ENCODE results near the gene ESYT2.

The ESYT2 gene

DNA sequence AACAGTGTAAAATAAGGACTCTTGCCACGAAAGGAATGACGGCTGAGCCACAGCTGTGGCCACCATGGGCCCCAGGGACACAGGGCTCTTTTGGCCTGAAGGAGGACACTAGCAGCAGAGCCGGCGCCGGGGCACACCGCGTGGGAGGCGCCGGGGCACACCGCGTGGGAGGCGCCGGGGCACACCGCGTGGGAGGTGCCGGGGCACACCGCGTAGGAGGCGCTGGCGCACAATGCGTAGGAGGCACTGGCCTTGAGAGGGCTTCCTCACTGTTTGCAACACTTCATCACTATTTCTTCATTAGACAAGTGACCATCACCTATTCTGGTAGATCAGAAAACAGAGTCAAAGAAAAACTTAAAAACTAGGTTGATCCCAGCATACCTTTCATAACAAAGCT lies 23.4 kb downstream of the ESYT2 start:
- no peaks in the 10 kb centered on the region for H3K36me3 ChIP-seq (replicated peaks; ENCODE audit: insufficient read depth, low read length)
- TF ChIP-seq EZH2 (optimal IDR thresholded peaks at IDR 0.05; ENCODE audit: low read depth, low read length) (no peak), EZH2phosphoT487 (IDR thresholded peaks at IDR 0.05; ENCODE audit: low read length) (no peak)
- TF ChIP-seq, protein P1, sequence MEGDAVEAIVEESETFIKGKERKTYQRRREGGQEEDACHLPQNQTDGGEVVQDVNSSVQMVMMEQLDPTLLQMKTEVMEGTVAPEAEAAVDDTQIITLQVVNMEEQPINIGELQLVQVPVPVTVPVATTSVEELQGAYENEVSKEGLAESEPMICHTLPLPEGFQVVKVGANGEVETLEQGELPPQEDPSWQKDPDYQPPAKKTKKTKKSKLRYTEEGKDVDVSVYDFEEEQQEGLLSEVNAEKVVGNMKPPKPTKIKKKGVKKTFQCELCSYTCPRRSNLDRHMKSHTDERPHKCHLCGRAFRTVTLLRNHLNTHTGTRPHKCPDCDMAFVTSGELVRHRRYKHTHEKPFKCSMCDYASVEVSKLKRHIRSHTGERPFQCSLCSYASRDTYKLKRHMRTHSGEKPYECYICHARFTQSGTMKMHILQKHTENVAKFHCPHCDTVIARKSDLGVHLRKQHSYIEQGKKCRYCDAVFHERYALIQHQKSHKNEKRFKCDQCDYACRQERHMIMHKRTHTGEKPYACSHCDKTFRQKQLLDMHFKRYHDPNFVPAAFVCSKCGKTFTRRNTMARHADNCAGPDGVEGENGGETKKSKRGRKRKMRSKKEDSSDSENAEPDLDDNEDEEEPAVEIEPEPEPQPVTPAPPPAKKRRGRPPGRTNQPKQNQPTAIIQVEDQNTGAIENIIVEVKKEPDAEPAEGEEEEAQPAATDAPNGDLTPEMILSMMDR (IDR thresholded peaks at IDR 0.05; ENCODE audit: low read length) = no peak

DNA sequence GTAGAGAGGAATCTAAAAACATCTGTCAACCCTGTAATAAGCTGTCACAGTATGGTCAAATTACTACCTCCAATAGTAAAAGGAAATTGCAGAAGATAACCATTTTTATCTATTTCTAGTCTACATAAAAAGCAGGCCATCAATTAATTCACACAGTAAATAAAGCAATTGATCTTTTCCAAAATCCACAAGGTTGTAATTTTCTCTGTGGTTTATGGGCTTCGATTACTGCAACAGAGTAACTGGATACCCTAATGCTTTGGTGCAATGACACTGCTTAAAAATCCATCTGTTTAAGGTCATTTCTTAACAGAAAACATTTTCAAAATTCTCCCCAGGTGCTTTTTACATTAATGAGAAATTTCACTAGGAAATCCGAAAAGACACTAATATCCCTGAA lies 23.9 kb downstream of the ESYT2 start:
- Histone ChIP-seq H3F3A (ENCODE audit: insufficient read depth, low read length) (0 out of 2 replicates have a peak, but pooled peaks cover 3% of the 10 kb centered on the region), H3K4me1 (ENCODE audit: low read length) (peaks cover 5% of the 10 kb centered on the region; the same call in 1 of the 2 replicates), H4K20me1 (ENCODE audit: insufficient read depth, low read length) (no peaks in the 10 kb centered on the region), H2AFZ (ENCODE audit: low read length) (no peak overlapping the region), H3K9ac (ENCODE audit: low read length) (no peak overlapping the region), H3K9me3 (replicated peaks; ENCODE audit: insufficient read depth, low read length) (no peaks in the 10 kb centered on the region), H3K27me3 (replicated peaks; ENCODE audit: insufficient read depth, low read length) (no peaks in the 10 kb centered on the region), H3K79me2 (ENCODE audit: low read length) (peaks cover 67% of the 10 kb centered on the region), H3K9me2 (replicated peaks; ENCODE audit: insufficient read depth, low read length) (no peaks in the 10 kb centered on the region), H3K4me2 (ENCODE audit: low read depth, low read length) (no peak overlapping the region), H3K36me3 (replicated peaks; ENCODE audit: insufficient read depth, low read length) (no peaks in the 10 kb centered on the region), H3K4me3 (ENCODE audit: low read length) (no peak overlapping the region), H3K27ac (ENCODE audit: low read length) (no peak overlapping the region)
- DNase-seq = no peak
- TF ChIP-seq EZH2 (optimal IDR thresholded peaks at IDR 0.05; ENCODE audit: low read depth, low read length) (no peak), EZH2phosphoT487 (IDR thresholded peaks at IDR 0.05; ENCODE audit: low read length) (no peak)
- TF ChIP-seq, protein P1 (IDR thresholded peaks at IDR 0.05; ENCODE audit: low read length) = no peak

More for the DNA sequence above, 23.4 kb downstream of the ESYT2 start:
- no peak for DNase-seq
- H3K9me3 ChIP-seq (replicated peaks; ENCODE audit: insufficient read depth, low read length) = no peaks in the 10 kb centered on the region
- no peak overlapping the region for H3K9ac ChIP-seq (ENCODE audit: low read length)
- no peaks in the 10 kb centered on the region for H3K9me2 ChIP-seq (replicated peaks; ENCODE audit: insufficient read depth, low read length)
- H3K4me1 ChIP-seq (ENCODE audit: low read length) = peaks cover 5% of the 10 kb centered on the region; the same call in 1 of the 2 replicates
- H4K20me1 ChIP-seq (ENCODE audit: insufficient read depth, low read length) = no peaks in the 10 kb centered on the region
- peaks cover 66% of the 10 kb centered on the region for H3K79me2 ChIP-seq (ENCODE audit: low read length)
- no peaks in the 10 kb centered on the region for H3K27me3 ChIP-seq (replicated peaks; ENCODE audit: insufficient read depth, low read length)
- no peak overlapping the region for H2AFZ ChIP-seq (ENCODE audit: low read length)
- H3K27ac ChIP-seq (ENCODE audit: low read length) = no peak overlapping the region
- no peak overlapping the region for H3K4me3 ChIP-seq (ENCODE audit: low read length)
- H3K4me2 ChIP-seq (ENCODE audit: low read depth, low read length) = no peak overlapping the region
- 0 out of 2 replicates have a peak, but pooled peaks cover 3% of the 10 kb centered on the region for H3F3A ChIP-seq (ENCODE audit: insufficient read depth, low read length)

DNA sequence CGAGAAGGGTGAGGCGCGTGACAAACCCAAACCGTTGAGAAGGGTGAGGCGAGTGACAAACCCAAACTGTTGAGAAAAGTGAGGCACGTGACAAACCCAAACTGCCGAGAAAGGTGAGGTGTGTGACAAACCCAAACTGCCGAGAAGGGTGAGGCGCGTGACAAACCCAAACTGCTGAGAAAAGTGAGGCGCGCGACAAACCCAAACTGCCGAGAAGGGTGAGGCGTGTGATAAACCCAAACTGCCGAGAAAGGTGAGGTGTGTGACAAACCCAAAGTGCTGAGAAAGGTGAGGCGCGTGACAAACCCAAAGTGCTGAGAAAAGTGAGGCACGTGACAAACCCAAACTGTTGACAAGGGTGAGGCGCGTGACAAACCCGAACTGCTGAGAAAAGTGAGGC lies 25.0 kb downstream of the ESYT2 start:
- Histone ChIP-seq H3K27me3 (replicated peaks; ENCODE audit: insufficient read depth, low read length) (no peaks in the 10 kb centered on the region), H3K79me2 (ENCODE audit: low read length) (peaks cover 60% of the 10 kb centered on the region), H3K4me2 (ENCODE audit: low read depth, low read length) (no peak overlapping the region), H3K4me3 (ENCODE audit: low read length) (no peak overlapping the region), H3K9me2 (replicated peaks; ENCODE audit: insufficient read depth, low read length) (no peaks in the 10 kb centered on the region), H3K9ac (ENCODE audit: low read length) (no peak overlapping the region), H3K9me3 (replicated peaks; ENCODE audit: insufficient read depth, low read length) (no peaks in the 10 kb centered on the region), H2AFZ (ENCODE audit: low read length) (no peak overlapping the region), H3F3A (ENCODE audit: insufficient read depth, low read length) (no peaks in the 10 kb centered on the region), H3K4me1 (ENCODE audit: low read length) (no peaks in the 10 kb centered on the region), H3K36me3 (replicated peaks; ENCODE audit: insufficient read depth, low read length) (no peaks in the 10 kb centered on the region), H3K27ac (ENCODE audit: low read length) (no peak overlapping the region), H4K20me1 (ENCODE audit: insufficient read depth, low read length) (no peaks in the 10 kb centered on the region)
- DNase-seq = no peak
- no peak for TF ChIP-seq EZH2phosphoT487 (IDR thresholded peaks at IDR 0.05; ENCODE audit: low read length)
- TF ChIP-seq, protein P1 (IDR thresholded peaks at IDR 0.05; ENCODE audit: low read length) = no peak
